Measurements from ENCODE around the gene MT3. TPM values are rescaled to one million over a fixed set of nuclear protein-coding genes. Genes with fewer than 3 reads are reported as not detected.

Gene MT3
- total RNA-seq = not detected in 2 replicates

GRCh38 chr16:56589141-56590039 is at the start of gene MT3:
Gene MT3, plus strand, starts transcription at chr16:56589528. Its CDS starts 63 bp downstream, at chr16:56589591.

GRCh38 chr16:56564793-56565477 is 24.4 kb upstream of the MT3 start, which contains the start of gene MT4:
Gene MT4, plus strand, starts transcription at chr16:56565073. Its CDS starts 56 bp downstream, at chr16:56565129.

DNA sequence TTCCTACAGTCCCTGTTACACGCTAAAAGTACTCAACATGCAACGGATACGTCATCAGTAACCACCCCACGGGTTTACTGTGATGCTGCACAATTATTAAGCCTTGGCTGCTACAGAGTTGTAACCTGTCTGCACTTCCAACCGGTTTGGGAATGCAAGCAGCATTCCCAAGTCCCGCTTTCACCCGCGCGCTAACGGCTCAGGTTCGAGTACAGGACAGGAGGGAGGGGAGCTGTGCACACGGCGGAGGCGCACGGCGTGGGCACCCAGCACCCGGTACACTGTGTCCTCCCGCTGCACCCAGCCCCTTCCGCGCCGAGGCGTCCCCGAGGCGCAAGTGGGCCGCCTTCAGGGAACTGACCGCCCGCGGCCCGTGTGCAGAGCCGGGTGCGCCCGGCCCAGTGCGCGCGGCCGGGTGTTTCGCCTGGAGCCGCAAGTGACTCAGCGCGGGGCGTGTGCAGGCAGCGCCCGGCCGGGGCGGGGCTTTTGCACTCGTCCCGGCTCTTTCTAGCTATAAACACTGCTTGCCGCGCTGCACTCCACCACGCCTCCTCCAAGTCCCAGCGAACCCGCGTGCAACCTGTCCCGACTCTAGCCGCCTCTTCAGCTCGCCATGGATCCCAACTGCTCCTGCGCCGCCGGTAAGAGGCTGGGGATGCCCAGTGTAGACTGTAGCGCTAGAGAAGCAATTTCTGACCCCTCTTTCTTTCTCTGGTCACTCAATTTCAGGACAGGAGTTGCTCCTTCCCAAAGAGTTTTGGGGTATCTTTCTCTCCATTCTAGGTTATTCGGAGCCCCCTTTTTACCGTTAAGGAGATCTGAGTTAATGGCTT is 18.9 kb downstream of the MT3 start, which contains the start of gene MT2A:
MT2A (plus strand) TSS at position 542 of the 833 bp plus-strand sequence; CDS start at position 614, 72 bp downstream.

DNA sequence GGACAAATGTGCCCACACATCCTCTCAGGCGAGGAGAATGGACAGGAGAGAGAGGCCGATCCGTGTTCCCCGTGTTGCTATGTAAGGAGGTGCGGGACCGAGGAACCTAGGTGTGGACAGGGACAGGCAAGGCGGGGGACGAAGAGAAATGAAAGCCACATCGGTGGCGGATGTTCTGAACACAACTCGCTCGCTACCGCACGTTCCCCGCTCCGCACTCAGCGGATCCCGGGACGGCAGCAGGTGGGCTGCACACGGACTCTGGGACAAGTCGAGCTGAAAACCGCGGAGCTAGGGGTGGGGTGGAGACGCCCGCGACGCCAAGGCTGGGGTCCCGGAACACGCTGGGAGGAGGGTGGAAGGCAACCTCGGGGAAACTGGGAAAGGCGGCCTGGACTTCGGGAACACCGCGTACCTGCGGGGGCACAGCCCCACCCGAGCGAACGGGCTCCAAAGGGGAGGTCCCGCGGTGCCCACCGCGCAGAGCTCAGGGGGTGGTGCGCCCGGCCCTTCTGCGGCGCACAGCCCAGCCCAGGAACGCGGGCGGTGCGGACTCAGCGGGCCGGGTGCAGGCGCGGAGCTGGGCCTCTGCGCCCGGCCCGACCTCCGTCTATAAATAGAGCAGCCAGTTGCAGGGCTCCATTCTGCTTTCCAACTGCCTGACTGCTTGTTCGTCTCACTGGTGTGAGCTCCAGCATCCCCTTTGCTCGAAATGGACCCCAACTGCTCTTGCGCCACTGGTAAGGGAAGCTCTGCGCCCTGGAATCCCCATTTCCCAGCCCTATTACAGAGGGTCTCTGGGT is 36.0 kb downstream of the MT3 start, which contains the start of gene MT1E:
MT1E (plus strand) TSS at position 642 of the 803 bp plus-strand sequence; CDS start at position 713, 71 bp downstream.

DNA sequence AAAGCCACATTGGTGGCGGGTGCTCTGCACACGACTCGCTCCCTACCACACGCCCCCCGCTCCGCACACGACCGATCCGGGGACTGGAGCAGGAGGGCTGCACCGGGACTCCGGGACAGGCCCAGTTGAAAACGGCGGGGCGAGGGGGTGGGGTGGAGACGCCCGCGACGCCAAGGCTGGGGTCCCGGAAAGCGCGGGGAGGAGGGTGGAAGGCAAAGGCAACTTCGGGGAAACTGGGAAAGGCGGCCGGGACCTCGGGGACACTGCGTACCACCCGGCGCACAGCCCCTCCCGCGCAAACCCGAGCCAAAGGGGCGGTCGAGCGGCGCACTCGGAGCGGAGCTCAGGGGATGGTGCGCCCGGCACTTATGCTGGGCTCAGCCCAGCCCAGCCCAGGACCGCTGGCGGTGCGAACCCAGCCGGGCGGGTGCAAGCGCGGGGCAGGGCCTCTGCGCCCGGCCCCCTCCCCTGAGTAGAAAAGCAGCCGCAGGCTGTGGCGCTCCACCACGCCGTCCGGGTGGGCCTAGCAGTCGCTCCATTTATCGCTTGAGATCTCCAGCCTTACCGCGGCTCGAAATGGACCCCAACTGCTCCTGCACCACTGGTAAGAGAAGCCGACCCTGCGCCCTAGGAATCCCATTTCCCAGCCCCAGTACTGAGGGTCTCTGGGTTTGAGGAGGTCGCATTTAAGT is 43.0 kb downstream of the MT3 start, which contains the start of gene MT1M:
MT1M (plus strand) TSS at position 504 of the 692 bp plus-strand sequence; CDS start at position 577, 73 bp downstream.

DNA sequence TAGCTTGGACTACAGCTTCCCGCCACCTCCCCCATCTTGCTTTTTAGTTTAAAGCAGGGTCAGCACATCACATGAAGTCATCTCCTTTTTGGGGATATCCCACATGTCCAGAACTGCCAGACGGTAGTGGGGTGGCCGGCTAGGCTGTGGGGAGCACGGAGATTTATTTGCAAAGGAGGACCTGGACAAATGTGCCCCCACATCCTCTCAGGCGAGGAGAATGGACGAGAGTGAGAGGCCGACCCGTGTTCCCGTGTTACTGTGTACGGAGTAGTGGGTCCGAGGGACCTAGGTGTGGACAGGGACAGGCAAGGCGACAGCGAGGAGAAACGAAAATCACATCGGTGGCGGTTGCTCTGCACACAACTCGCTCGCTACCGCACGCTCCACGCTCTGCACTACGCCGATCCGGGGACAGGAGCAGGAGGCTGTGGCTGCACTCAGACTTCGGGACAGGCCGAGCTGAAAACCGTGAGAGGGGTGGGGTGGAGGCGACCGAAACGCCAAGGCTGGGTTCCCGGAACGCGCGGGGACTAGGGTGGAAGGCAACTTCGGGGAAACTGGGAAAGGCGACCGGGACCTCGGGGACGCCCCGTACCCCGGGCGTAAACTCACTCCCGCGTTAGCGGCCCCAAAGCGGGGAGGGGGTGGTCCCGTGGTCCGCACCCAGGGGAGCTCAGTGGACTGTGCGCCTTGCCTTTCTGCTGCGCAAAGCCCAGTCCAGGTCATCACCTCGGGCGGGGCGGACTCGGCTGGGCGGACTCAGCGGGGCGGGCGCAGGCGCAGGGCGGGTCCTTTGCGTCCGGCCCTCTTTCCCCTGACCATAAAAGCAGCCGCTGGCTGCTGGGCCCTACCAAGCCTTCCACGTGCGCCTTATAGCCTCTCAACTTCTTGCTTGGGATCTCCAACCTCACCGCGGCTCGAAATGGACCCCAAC is 48.8 kb downstream of the MT3 start, which contains the start of gene MT1A:
MT1A (plus strand) TSS at position 853 of the 937 bp plus-strand sequence; CDS start at position 926, 73 bp downstream.

Other genes with a start within 250 kb of the MT3 start
- gene AMFR, start 164.0 kb upstream of the MT3 start, total RNA-seq = 101 and 102 TPM in 2 replicates
- 64.6 and 65.8 TPM in 2 replicates for gene NUDT21, start 138.2 kb upstream of the MT3 start, total RNA-seq
- gene OGFOD1, start 138.0 kb upstream of the MT3 start, total RNA-seq = 51.6 and 54.3 TPM in 2 replicates
- 27.1 and 31.3 TPM in 2 replicates for gene BBS2, start 69.5 kb upstream of the MT3 start, total RNA-seq
- gene MT4, start 24.5 kb upstream of the MT3 start, total RNA-seq = not detected in 2 replicates
- 575 and 702 TPM in 2 replicates for gene MT2A, start 19.1 kb downstream of the MT3 start, total RNA-seq
- 230 and 306 TPM in 2 replicates for gene MT1E, start 36.3 kb downstream of the MT3 start, total RNA-seq
- gene MT1M, start 43.1 kb downstream of the MT3 start, total RNA-seq = 4.3 and 13.9 TPM in 2 replicates
- gene MT1A, start 49.1 kb downstream of the MT3 start, total RNA-seq = 14.0 and 20.5 TPM in 2 replicates
- gene MT1B, start 62.4 kb downstream of the MT3 start, total RNA-seq = not detected in 2 replicates
- gene MT1F, start 68.4 kb downstream of the MT3 start, total RNA-seq = 2.0 and 2.9 TPM in 2 replicates
- gene MT1G, start 78.5 kb downstream of the MT3 start, total RNA-seq = 0.60 TPM in 1 of 2 replicates, not detected in the other
- gene MT1H, start 80.3 kb downstream of the MT3 start, total RNA-seq = not detected in 2 replicates
- 22.9 and 26.2 TPM in 2 replicates for gene MT1X, start 92.9 kb downstream of the MT3 start, total RNA-seq
- gene NUP93, start 140.6 kb downstream of the MT3 start, total RNA-seq = 86.7 and 90.3 TPM in 2 replicates

Data from mammary microvascular endothelial cell (primary cell).